Heart right ventricle (tissue), 16 donors: ENCODE measurements around the gene H2BW1. TPM values are rescaled to one million over a fixed set of nuclear protein-coding genes. Genes with fewer than 3 reads are reported as not detected.
"Not testable (repeated sequence)": the region's sequence is repeated elsewhere in the genome, so short reads cannot be mapped to it uniquely, and the experiment has no call there.

Source experiments
- ATAC-seq, 8 donors: fragments of 200-7000 bp; cut with Tn5 transposase; one replicate each; pipeline ENCODE4 v1.9.1; 2020; ENCODE audit warnings: mild to moderate bottlenecking in 8 of 8, moderate library complexity in 8 of 8, moderate number of reproducible peaks in 1 of 8
- DNase-seq, 2 donors: peaks; one replicate each; pipeline ENCODE4 v3.0.0-alpha.2; 2020
- H3K27ac ChIP-seq, 10 donors: fragments of 200-600 bp; sonication (generic) in 2 of 10; one replicate each; pipeline versions ENCODE4 v1.5.0 to v1.8.0; 2020 to 2022; ENCODE audit warnings: mild to moderate bottlenecking in 3 of 10
- H3K27me3 ChIP-seq, 7 donors: fragments of 200-600 bp; one replicate each; pipeline ENCODE4 v1.8.0; 2021 to 2022; ENCODE audit warnings: mild to moderate bottlenecking in 2 of 7
- H3K36me3 ChIP-seq, 9 donors: fragments of 200-600 bp; sonication (generic) in 1 of 9; one replicate each; pipeline versions ENCODE4 v1.5.0 to v1.8.0; 2020 to 2022; ENCODE audit warnings: mild to moderate bottlenecking in 2 of 9
- H3K4me1 ChIP-seq, 9 donors: fragments of 200-600 bp; sonication (generic) in 1 of 9; one replicate each; pipeline versions ENCODE4 v1.5.0 to v1.8.0; 2020 to 2022; ENCODE audit warnings: mild to moderate bottlenecking in 4 of 9
- H3K4me3 ChIP-seq, 10 donors: fragments of 200-600 bp; sonication (generic) in 2 of 10; one replicate each; pipeline versions ENCODE4 v1.5.0 to v1.8.0; 2020 to 2022; ENCODE audit warnings: mild to moderate bottlenecking in 7 of 10, moderate library complexity in 2 of 10
- H3K9me3 ChIP-seq, 11 donors: fragments of 200-600 bp in 10 of 11; sonication (generic) in 2 of 11; one replicate each; pipeline versions ENCODE4 v1.5.0 to v1.8.0; 2013 to 2022; ENCODE audit warnings: mild to moderate bottlenecking in 2 of 11, control low read depth in 1 of 11, moderate library complexity in 1 of 11
- WGBS, 2 donors: extraction: QIAGEN DNeasy Blood & Tissue Kit; methylation state at CpG; one replicate each; pipeline ENCODE4 v1.1.7; 2013; ENCODE audit warnings: inconsistent platforms in 1 of 2; 5-methylcytosine and 5-hydroxymethylcytosine counted together
- intact Hi-C, 10 donors: fragments of 100-400 bp; cut with DNase I; formaldehyde crosslinking; loops; one replicate each; pipeline versions ENCODE4 v1.11.1 to v1.14.2; 2022
- polyA plus RNA-seq, 2 donors: library from polyadenylated mRNA; stranded (reverse); fragments of 200-250 nt; gene quantifications; one replicate each; pipeline ENCODE4 v1.2.3, GENCODE V29; 2013
- total RNA-seq, 10 donors: library from RNA; stranded (reverse); fragmentation: NEBNext Ultra II Directional in 3 of 10; extraction: Animal tissue kit (Norgen Biotek cat#: 25700) in 3 of 10; gene quantifications; one replicate each; pipeline versions ENCODE4 v1.2.1 to v1.2.4, GENCODE V29; 2021 to 2023
- TF ChIP-seq, protein P1 (sequence below), 9 donors: fragments of 200-600 bp; sonication (generic) in 2 of 9; IDR thresholded peaks; one replicate each; pipeline versions ENCODE4 v1.5.0 to v1.8.0; 2021 to 2022; ENCODE audit warnings: antibody characterized with exemption in 9 of 9, mild to moderate bottlenecking in 5 of 9, moderate library complexity in 1 of 9
- donor health status: Arrhythmogenic right ventricular cardiomyopathy.
- donor health status: ischemic (EF 13 %, LVEDD 7.1; RV severe dilation, severe dysfunction).
- donor health status: healthy with polysubstance abuse.
- donor health status: DM: no; HTN: yes; CAD: no.
- donor health status: DM: no; HTN: no; CAD: no.
- donor health status: ischemic (EF 25% LVEDD 6.9; RV normal size, moderate dysfunction).
- donor health status: ischemic (EF 25% LVEDD 5.7; RV mildly dilated, moderate dysfunction).
- donor health status: healthy.
- donor health status: DM: yes; HTN: yes; CAD: no.
- donor health status: Ischemic cardiomyopathy.
- donor health status: ischemic (EF 35%, LVEDD 5.7; RV mildly dilated, moderate dysfunction).
- donor health status: nonischemic (EF 11% LVEDD 7.7; RV severe dilation, severe dysfunction).
- donor health status: DM: yes; HTN: yes; CAD: no.
- donor health status: PGD.
- donor health status: ischemic (EF 29% LVEDD 5.4; RV normal size, mild dysfunction).
- donor health status: nonischemic (EF 23%, LVEDD 6.1; RV moderate dilation, normal function).

Gene H2BW1
- total and polyA plus RNA-seq, 12 donors = not detected

DNA sequence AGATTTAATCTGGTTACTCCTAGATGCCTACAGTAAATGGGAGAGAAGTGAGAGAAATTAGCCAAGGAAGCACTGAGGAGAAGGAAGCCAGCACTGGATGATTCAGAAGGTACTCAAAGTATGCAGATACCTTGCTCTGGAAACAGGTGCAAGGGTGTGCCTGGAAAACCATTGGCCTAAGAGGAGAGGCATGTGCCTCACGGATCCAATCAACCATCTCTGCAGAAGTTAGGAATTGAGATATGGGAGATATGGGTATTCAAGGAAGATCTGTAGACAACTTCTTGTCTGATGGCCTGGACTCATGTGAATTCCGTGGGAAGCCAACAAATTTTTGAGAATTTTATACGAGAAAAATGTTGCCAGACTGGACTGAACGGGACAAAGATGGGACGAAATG lies 4.7 kb downstream of the H2BW1 start:
- no peaks in the 10 kb centered on the region for H3K36me3 ChIP-seq
- DNase-seq = no peak
- H3K9me3 ChIP-seq = peaks cover 0 to 10% (median 0%) of the 10 kb centered on the region in 11 donors
- ATAC-seq = no peak
- 70 to 76% methylated on average over 5 of the region's 5 CpGs for WGBS, 2 donors
- no peaks in the 10 kb centered on the region for H3K4me1 ChIP-seq
- TF ChIP-seq, protein P1, sequence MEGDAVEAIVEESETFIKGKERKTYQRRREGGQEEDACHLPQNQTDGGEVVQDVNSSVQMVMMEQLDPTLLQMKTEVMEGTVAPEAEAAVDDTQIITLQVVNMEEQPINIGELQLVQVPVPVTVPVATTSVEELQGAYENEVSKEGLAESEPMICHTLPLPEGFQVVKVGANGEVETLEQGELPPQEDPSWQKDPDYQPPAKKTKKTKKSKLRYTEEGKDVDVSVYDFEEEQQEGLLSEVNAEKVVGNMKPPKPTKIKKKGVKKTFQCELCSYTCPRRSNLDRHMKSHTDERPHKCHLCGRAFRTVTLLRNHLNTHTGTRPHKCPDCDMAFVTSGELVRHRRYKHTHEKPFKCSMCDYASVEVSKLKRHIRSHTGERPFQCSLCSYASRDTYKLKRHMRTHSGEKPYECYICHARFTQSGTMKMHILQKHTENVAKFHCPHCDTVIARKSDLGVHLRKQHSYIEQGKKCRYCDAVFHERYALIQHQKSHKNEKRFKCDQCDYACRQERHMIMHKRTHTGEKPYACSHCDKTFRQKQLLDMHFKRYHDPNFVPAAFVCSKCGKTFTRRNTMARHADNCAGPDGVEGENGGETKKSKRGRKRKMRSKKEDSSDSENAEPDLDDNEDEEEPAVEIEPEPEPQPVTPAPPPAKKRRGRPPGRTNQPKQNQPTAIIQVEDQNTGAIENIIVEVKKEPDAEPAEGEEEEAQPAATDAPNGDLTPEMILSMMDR (IDR thresholded peaks at IDR 0.05) = no peak
- no peak overlapping the region for H3K27ac ChIP-seq
- peaks cover 0 to 40% (median 0%) of the 10 kb centered on the region in 7 donors for H3K27me3 ChIP-seq
- intact Hi-C loops = no loop called here
- no peak overlapping the region for H3K4me3 ChIP-seq

DNA sequence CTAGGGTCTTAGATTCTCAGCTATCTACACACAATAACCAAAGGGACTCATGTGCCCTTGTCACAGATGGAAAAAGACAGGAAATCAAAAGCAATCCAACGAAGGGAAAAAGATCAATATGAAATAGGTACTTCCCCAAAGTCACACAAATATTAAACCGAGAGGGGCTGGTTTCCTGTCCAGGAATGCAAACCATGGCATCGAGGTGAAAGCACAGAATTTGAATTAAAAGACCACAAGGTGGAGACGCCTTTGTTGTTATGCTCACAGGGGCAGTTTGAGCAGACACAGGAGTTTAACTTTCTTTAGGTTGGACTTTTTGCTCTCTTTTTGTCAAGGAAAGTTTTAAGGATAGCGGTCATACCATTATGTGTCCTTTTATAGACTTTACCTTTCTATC lies 14.3 kb downstream of the H2BW1 start:
- DNase-seq = no peak
- H3K27ac ChIP-seq = no peak overlapping the region
- no peaks in the 10 kb centered on the region for H3K36me3 ChIP-seq
- WGBS, 2 donors = 55 to 57% methylated on average over 5 of the region's 5 CpGs
- no peaks in the 10 kb centered on the region for H3K9me3 ChIP-seq
- peaks cover 0 to 42% (median 0%) of the 10 kb centered on the region in 7 donors for H3K27me3 ChIP-seq
- no peak for ATAC-seq
- intact Hi-C loops = no loop called here
- TF ChIP-seq, protein P1 (IDR thresholded peaks at IDR 0.05) = no peak
- no peaks in the 10 kb centered on the region for H3K4me1 ChIP-seq
- H3K4me3 ChIP-seq = no peak overlapping the region

DNA sequence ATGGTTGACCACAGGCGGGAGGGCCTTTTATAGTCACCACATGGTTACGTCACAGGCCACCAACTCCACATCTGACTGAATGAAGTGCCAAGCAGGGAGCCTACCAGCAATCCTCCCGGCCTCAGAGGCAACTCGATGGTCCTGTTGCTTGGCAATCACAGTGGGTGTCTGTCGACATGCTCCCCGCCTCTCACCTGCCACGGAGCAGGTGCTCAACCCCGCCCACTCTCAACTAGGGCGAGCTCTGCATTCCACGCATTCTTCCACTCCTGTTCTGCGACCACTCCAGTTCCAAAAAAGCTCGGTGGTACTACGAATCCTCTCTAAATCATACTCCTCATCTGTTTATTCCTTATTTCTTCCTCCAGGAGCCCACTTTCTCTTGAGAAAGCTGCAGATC lies 30.0 kb downstream of the H2BW1 start:
- H3K9me3 ChIP-seq, H3K4me1 ChIP-seq, intact Hi-C loops, H3K4me3 ChIP-seq, H3K36me3 ChIP-seq, H3K27me3 ChIP-seq, H3K27ac ChIP-seq, ATAC-seq, DNase-seq: not testable (repeated sequence)
- WGBS, 2 donors = no CpG with 5 or more reads among the region's 13 CpGs

DNA sequence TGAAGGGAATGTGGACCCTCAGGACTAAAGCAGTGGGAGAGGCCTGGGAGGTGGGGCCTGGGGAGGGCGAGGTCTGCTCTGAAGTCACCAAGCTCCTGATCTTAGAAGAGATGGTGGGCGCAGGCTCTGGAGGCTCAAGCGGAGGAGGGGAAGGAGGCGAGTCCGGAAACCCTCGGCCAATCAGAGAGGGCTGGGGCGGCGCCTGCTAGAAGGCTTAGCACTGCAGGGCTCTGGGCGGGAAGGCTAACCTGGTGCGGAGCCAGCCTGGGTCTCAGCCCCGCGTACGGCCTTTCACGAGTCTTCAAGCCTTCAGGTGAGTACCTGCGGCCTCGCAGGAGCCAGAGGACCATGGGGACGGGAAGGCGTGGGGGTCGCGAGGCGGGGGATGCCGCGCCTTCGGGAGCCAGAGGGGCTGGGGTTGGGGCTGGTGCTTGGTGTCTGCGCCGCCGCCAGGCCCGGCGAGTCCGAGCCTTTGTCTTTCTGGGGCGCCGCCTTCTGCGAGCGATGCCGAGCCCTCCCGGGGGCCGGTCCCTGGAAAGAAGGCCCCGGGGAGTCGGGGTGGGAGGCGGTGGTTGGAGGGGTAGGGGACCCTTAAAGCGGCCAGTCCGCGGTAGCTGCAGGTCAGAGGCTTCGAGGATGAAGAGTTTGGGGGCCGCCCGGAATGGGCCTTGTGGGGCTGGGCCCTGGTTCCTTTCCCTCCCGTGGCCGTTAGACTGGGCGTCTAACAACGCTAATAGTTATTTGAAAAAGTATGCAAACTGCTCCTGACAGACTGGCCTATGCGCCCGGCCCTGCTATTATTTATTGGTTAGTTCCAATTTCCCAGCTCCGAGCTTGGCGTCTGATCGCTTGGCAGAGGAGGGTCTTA lies 50.9 kb downstream of the H2BW1 start, which contains the start of gene TMSB15B:
Gene TMSB15B (plus strand): TSS at position 217 of the 868 bp plus-strand sequence.
- intact Hi-C loops, H3K9me3 ChIP-seq, H3K36me3 ChIP-seq, H3K27me3 ChIP-seq, H3K4me3 ChIP-seq, H3K27ac ChIP-seq, H3K4me1 ChIP-seq, DNase-seq: not testable (repeated sequence)
- no CpG with 5 or more reads among the region's 55 CpGs for WGBS, 2 donors
- ATAC-seq = peak; percentile 75 to 95 (median 89)

Other genes starting within 250 kb of the H2BW1 start
- 10 to 100 TPM in 1 of 10 donors, 1 to 10 TPM in 8, under 1 TPM in 1; 0.94 to 10.4 (median 2.6) TPM for gene PLP1, start 236.9 kb downstream of the H2BW1 start, total RNA-seq
- gene PLP1, start 236.9 kb downstream of the H2BW1 start, polyA plus RNA-seq = 1 to 10 TPM; 2.7 to 5.3 TPM
- gene RAB9B, start 181.5 kb downstream of the H2BW1 start, total RNA-seq = 10 to 100 TPM; 17.5 to 42.4 (median 34.4) TPM
- gene RAB9B, start 181.5 kb downstream of the H2BW1 start, polyA plus RNA-seq = 1 to 10 TPM; 4.4 to 5.6 TPM
- under 1 TPM in 8 of 10 donors, not detected in 2; 0.28 to 0.86 (median 0.46) TPM for gene TMSB15B, start 51.1 kb downstream of the H2BW1 start, total RNA-seq
- 1 to 10 TPM; 1.0 to 1.6 TPM for gene TMSB15B, start 51.1 kb downstream of the H2BW1 start, polyA plus RNA-seq
- not detected for gene H2BW2, start 26.2 kb upstream of the H2BW1 start, total RNA-seq
- gene H2BW2, start 26.2 kb upstream of the H2BW1 start, polyA plus RNA-seq = not detected
- gene TMSB15C, start 62.5 kb upstream of the H2BW1 start, total RNA-seq = under 1 TPM in 7 of 10 donors, not detected in 3; 0.09 to 0.35 (median 0.15) TPM
- under 1 TPM; 0.14 to 0.15 TPM for gene TMSB15C, start 62.5 kb upstream of the H2BW1 start, polyA plus RNA-seq
- 1 to 10 TPM in 3 of 10 donors, under 1 TPM in 6, not detected in 1; 0.38 to 1.7 (median 0.52) TPM for gene ZCCHC18, start 98.8 kb upstream of the H2BW1 start, total RNA-seq
- under 1 TPM; 0.48 to 0.80 TPM for gene ZCCHC18, start 98.8 kb upstream of the H2BW1 start, polyA plus RNA-seq
- 10 to 100 TPM; 10.8 to 15.6 (median 11.6) TPM for gene SLC25A53, start 143.3 kb upstream of the H2BW1 start, total RNA-seq
- 1 to 10 TPM; 4.2 to 5.6 TPM for gene SLC25A53, start 143.3 kb upstream of the H2BW1 start, polyA plus RNA-seq
- 10 to 100 TPM; 10.5 to 12.8 (median 11.1) TPM for gene FAM199X, start 152.7 kb upstream of the H2BW1 start, total RNA-seq
- gene FAM199X, start 152.7 kb upstream of the H2BW1 start, polyA plus RNA-seq = 1 to 10 TPM; 4.2 to 8.5 TPM
- gene ESX1, start 241.2 kb upstream of the H2BW1 start, total RNA-seq = not detected
- gene ESX1, start 241.2 kb upstream of the H2BW1 start, polyA plus RNA-seq = not detected